HepG2 (cell line): Measurements from ENCODE around the gene CACNA1G. TPM values are rescaled to one million over a fixed set of nuclear protein-coding genes. Genes with fewer than 3 reads are reported as not detected.
A peak's percentile ranks its signal among the peaks of the same experiment; 100 is the strongest.

Source experiments
- ATF4 ChIP-seq, 2 experiments: fragments of 450-650 bp in 1 of 2; sonication (generic) in 1 of 2; formaldehyde crosslinking; IDR thresholded peaks; 2 replicates each; pipeline versions ENCODE4 v1.5.0 to v1.8.0; 2020 to 2022; ENCODE audit warnings: mild to moderate bottlenecking in 1 of 2, missing genetic modification reagents in 1 of 2
- CHD2 ChIP-seq: IDR thresholded peaks from 2 replicates; pipeline ENCODE4 v1.6.1; 2011; ENCODE audit warnings: low read depth, low read length, improper control_type of control experiment
- EED ChIP-seq: sonication (generic); formaldehyde crosslinking; IDR thresholded peaks from 2 replicates; pipeline ENCODE4 v1.5.0; 2020; ENCODE audit warnings: mild to moderate bottlenecking, missing genetic modification reagents
- GTF3A ChIP-seq: sonication (generic); formaldehyde crosslinking; conservative IDR thresholded peaks from 2 replicates; pipeline ENCODE4 v1.4.0; 2020; ENCODE audit warnings: mild to moderate bottlenecking, missing genetic modification reagents
- HOXA5 ChIP-seq: sonication (generic); formaldehyde crosslinking; IDR thresholded peaks from 2 replicates; pipeline ENCODE4 v1.4.0; 2020; ENCODE audit warnings: missing genetic modification reagents
- KLF9 ChIP-seq: IDR thresholded peaks from 2 replicates; pipeline ENCODE4 v1.6.1; 2016; ENCODE audit warnings: low read depth
- MEF2D ChIP-seq: sonication (generic); formaldehyde crosslinking; IDR thresholded peaks from 2 replicates; pipeline ENCODE4 v1.5.1; 2020; ENCODE audit warnings: mild to moderate bottlenecking, missing genetic modification reagents
- MIXL1 ChIP-seq: IDR thresholded peaks from 2 replicates; pipeline ENCODE4 v1.6.1; 2016
- MTERF4 ChIP-seq: sonication (generic); formaldehyde crosslinking; IDR thresholded peaks from 2 replicates; pipeline ENCODE4 v1.8.0; 2023; ENCODE audit warnings: mild to moderate bottlenecking, missing genetic modification reagents
- NFKB2 ChIP-seq: sonication (generic); formaldehyde crosslinking; IDR thresholded peaks from 2 replicates; pipeline ENCODE4 v1.4.0; 2020; ENCODE audit warnings: missing genetic modification reagents, borderline replicate concordance
- RARG ChIP-seq: sonication (generic); formaldehyde crosslinking; IDR thresholded peaks from 2 replicates; pipeline ENCODE4 v1.4.0; 2020; ENCODE audit warnings: low read depth, mild to moderate bottlenecking, missing genetic modification reagents
- RFX1 ChIP-seq: fragments of 450-650 bp; IDR thresholded peaks from 2 replicates; pipeline ENCODE4 v1.6.1; 2017
- RNF2 ChIP-seq: fragments of 450-650 bp; conservative IDR thresholded peaks from 2 replicates; pipeline ENCODE4 v1.6.1; 2016; ENCODE audit warnings: low read depth
- SIN3A ChIP-seq: IDR thresholded peaks from 2 replicates; pipeline ENCODE4 v1.6.1; 2011; ENCODE audit warnings: low read depth, mild to moderate bottlenecking, control low read depth, low read length, borderline replicate concordance
- SNAPC2 ChIP-seq: sonication (generic); formaldehyde crosslinking; IDR thresholded peaks from 2 replicates; pipeline ENCODE4 v1.8.1; 2022; ENCODE audit warnings: mild to moderate bottlenecking, missing genetic modification reagents
- SOX6 ChIP-seq, 2 experiments: fragments of 450-650 bp in 1 of 2; sonication (generic) in 1 of 2; formaldehyde crosslinking in 1 of 2; IDR thresholded peaks; 2 replicates each; pipeline versions ENCODE4 v1.4.0 to v1.6.1; 2017 to 2020; ENCODE audit warnings: antibody characterized with exemption in 1 of 2, mild to moderate bottlenecking in 1 of 2, missing genetic modification reagents in 1 of 2
- TRIM24 ChIP-seq: sonication (generic); formaldehyde crosslinking; IDR thresholded peaks from 2 replicates; pipeline ENCODE4 v1.8.0; 2022; ENCODE audit warnings: mild to moderate bottlenecking, missing genetic modification reagents
- ZBTB26 ChIP-seq: IDR thresholded peaks from 2 replicates; pipeline ENCODE4 v1.6.1; 2016; ENCODE audit warnings: missing compliant biosample characterization, missing genetic modification reagents, borderline replicate concordance
- ZFP62 ChIP-seq: sonication (generic); formaldehyde crosslinking; IDR thresholded peaks from 2 replicates; pipeline ENCODE4 v1.4.0; 2020; ENCODE audit warnings: missing genetic modification reagents
- ZNF232 ChIP-seq: sonication (generic); formaldehyde crosslinking; IDR thresholded peaks from 2 replicates; pipeline ENCODE4 v1.4.0; 2020; ENCODE audit warnings: missing genetic modification reagents, borderline replicate concordance
- ZNF276 ChIP-seq: sonication (generic); formaldehyde crosslinking; IDR thresholded peaks from 2 replicates; pipeline ENCODE4 v1.4.0; 2020; ENCODE audit warnings: mild to moderate bottlenecking, low read depth, missing genetic modification reagents
- ZNF296 ChIP-seq: sonication (generic); formaldehyde crosslinking; conservative IDR thresholded peaks from 2 replicates; pipeline ENCODE4 v1.5.0; 2020; ENCODE audit warnings: mild to moderate bottlenecking, missing genetic modification reagents
- ZNF3 ChIP-seq: IDR thresholded peaks from 2 replicates; pipeline ENCODE4 v1.7.0; 2017; ENCODE audit warnings: inconsistent platforms
- ZNF614 ChIP-seq: IDR thresholded peaks from 2 replicates; pipeline ENCODE4 v1.6.1; 2018; ENCODE audit warnings: missing biosample characterization, missing genetic modification reagents, inconsistent platforms, borderline replicate concordance
- ZNF766 ChIP-seq: sonication (generic); formaldehyde crosslinking; IDR thresholded peaks from 2 replicates; pipeline ENCODE4 v1.5.0; 2020; ENCODE audit warnings: missing genetic modification reagents, borderline replicate concordance
- polyA plus RNA-seq, 8 experiments: library from polyadenylated mRNA; depleted of rRNA in 3 of 8; stranded (reverse) in 7 of 8; unstranded in 1 of 8; fragments of >200 nt; fragmentation: Illumina TruSeq in 4 of 8; extraction: Trizol in 4 of 8; gene quantifications; 2 replicates each; pipeline versions ENCODE4 v1.2.1 to v1.2.3, GENCODE V29; 2011 to 2016; ENCODE audit warnings: low read depth in 4 of 8, missing spikeins in 1 of 8, mixed read lengths in 1 of 8; ENCODE audit not compliant: insufficient read depth in 1 of 8
- total RNA-seq, 5 experiments: library from RNA; depleted of rRNA; stranded (reverse); fragments of >200 nt; fragmentation: Illumina TruSeq; extraction: Trizol; gene quantifications; 2 replicates each; pipeline ENCODE4 v1.2.3, GENCODE V29; 2016; ENCODE audit warnings: low read depth in 1 of 5

CACNA1G gene
- total and polyA plus RNA-seq, 2 of the 13 experiments (the other 11 are each of a cell fraction or from before 2014, with no cell fraction given): 0.02 TPM; not detected in 1

GRCh38 chr17:50542795-50543774 is 17.4 kb upstream of the CACNA1G start (continued):
- TF ChIP-seq RFX1: no peak
- no peak for TF ChIP-seq RARG (CRISPR knock-in tag)
- TF ChIP-seq MEF2D (CRISPR knock-in tag): peak; percentile 83; the same call in 1 of the 2 replicates
- peak; percentile 80; the same call in 1 of the 2 replicates for TF ChIP-seq NFKB2 (CRISPR knock-in tag)
- peak; percentile 84 for TF ChIP-seq HOXA5 (CRISPR knock-in tag)
- TF ChIP-seq SIN3A: no peak; the same call in 1 of the 2 replicates
- no peak; the same call in 1 of the 2 replicates for TF ChIP-seq ZNF276 (CRISPR knock-in tag)
- no peak for TF ChIP-seq TRIM24 (CRISPR knock-in tag)
- peak; percentile 94 for TF ChIP-seq ZNF232
- 0 out of 2 replicates have a peak, but pooled peaks have one; percentile 21 for TF ChIP-seq CHD2
- peak; percentile 35; the same call in 1 of the 2 replicates for TF ChIP-seq ZNF3 (CRISPR knock-in tag)
- no peak; the same call in none of the 2 replicates for TF ChIP-seq ZNF614
- TF ChIP-seq ATF4 (CRISPR knock-in tag; IDR thresholded peaks at IDR 0.05): 0 out of 4 replicates have a peak, but pooled peaks have one; percentile 4 to 45
- peak; percentile 74 for TF ChIP-seq ZBTB26 (CRISPR knock-in tag)
- TF ChIP-seq ZNF766 (CRISPR knock-in tag): peak; percentile 71; the same call in 1 of the 2 replicates
- 0 out of 2 replicates have a peak, but pooled peaks have one; percentile 59 for TF ChIP-seq EED
- peak; percentile 51; the same call in 1 of the 2 replicates for TF ChIP-seq KLF9
- no peak for TF ChIP-seq ZNF296 (CRISPR knock-in tag)
- TF ChIP-seq MIXL1 (CRISPR knock-in tag): peak; percentile 90
- 0 out of 2 replicates have a peak, but pooled peaks have one; percentile 23 for TF ChIP-seq RNF2
- TF ChIP-seq GTF3A (CRISPR knock-in tag): no peak
- no peak for TF ChIP-seq SNAPC2 (CRISPR knock-in tag)
- TF ChIP-seq ZFP62 (CRISPR knock-in tag): no peak
- TF ChIP-seq SOX6 (IDR thresholded peaks at IDR 0.05): no peak
- peak; percentile 94 for TF ChIP-seq SOX6 (CRISPR knock-in tag; IDR thresholded peaks at IDR 0.05)
- TF ChIP-seq MTERF4 (CRISPR knock-in tag): peak; percentile 43; the same call in 1 of the 2 replicates
